CD14-positive monocyte (primary cell): ENCODE measurements around the gene DOCK1. TPM values are rescaled to one million over a fixed set of nuclear protein-coding genes. Genes with fewer than 3 reads are reported as not detected.

ENCODE experiments used
- DNase-seq, 3 donors: peaks; one replicate each; pipeline ENCODE4 v3.0.0-alpha.2; 2011 to 2022
- H2AFZ ChIP-seq: 2 replicates; pipeline ENCODE4 v1.6.0; 2012; ENCODE audit warnings: mild to moderate bottlenecking, low read depth, low read length, inconsistent platforms; ENCODE audit not compliant: insufficient read depth, poor library complexity, severe bottlenecking
- H3K27ac ChIP-seq, 2 donors: 1 replicate in 1 of 2; 2 replicates in 1 of 2; pipeline ENCODE4 v1.5.1; 2012 to 2013; ENCODE audit warnings: low read length in 2 of 2, control low read depth in 1 of 2, inconsistent platforms in 1 of 2, low read depth in 1 of 2, mild to moderate bottlenecking in 1 of 2
- H3K27me3 ChIP-seq, 2 donors: one replicate each; pipeline versions ENCODE4 v1.6.0 to v1.6.1; 2011 to 2013; ENCODE audit warnings: low read length in 2 of 2; ENCODE audit not compliant: control insufficient read depth in 2 of 2, insufficient read depth in 2 of 2
- H3K36me3 ChIP-seq, 2 donors: replicated peaks in 1 of 2; 1 replicate in 1 of 2; 2 replicates in 1 of 2; pipeline versions ENCODE4 v1.5.1 to v1.6.1; 2012 to 2013; ENCODE audit warnings: low read length in 2 of 2, control low read depth in 1 of 2, inconsistent platforms in 1 of 2, mild to moderate bottlenecking in 1 of 2; ENCODE audit not compliant: insufficient read depth in 2 of 2, control insufficient read depth in 1 of 2
- H3K4me1 ChIP-seq, 2 donors: 1 replicate in 1 of 2; 2 replicates in 1 of 2; pipeline versions ENCODE4 v1.5.1 to v1.6.1; 2012 to 2013; ENCODE audit warnings: low read length in 2 of 2, control low read depth in 1 of 2, inconsistent platforms in 1 of 2, mild to moderate bottlenecking in 1 of 2, moderate library complexity in 1 of 2; ENCODE audit not compliant: insufficient read depth in 2 of 2, control insufficient read depth in 1 of 2
- H3K4me2 ChIP-seq: replicated peaks from 2 replicates; pipeline ENCODE3; 2012; ENCODE audit warnings: low read length, moderate library complexity, mild to moderate bottlenecking; ENCODE audit not compliant: poor library complexity, severe bottlenecking; ENCODE audit errors: extremely low read depth
- H3K4me3 ChIP-seq, 3 experiments: fragments of 200-600 bp in 1 of 3; sonication (generic) in 1 of 3; replicated peaks in 1 of 3; 1 replicate in 2 of 3; 2 replicates in 1 of 3; pipeline ENCODE4 v1.5.1; 2011 to 2013; ENCODE audit warnings: low read length in 3 of 3, mild to moderate bottlenecking in 3 of 3, control low read depth in 2 of 3, low read depth in 2 of 3, inconsistent platforms in 1 of 3, moderate library complexity in 1 of 3
- H3K79me2 ChIP-seq: 2 replicates; pipeline ENCODE4 v1.6.0; 2012; ENCODE audit warnings: mild to moderate bottlenecking, control low read depth, inconsistent platforms, low read length, moderate library complexity; ENCODE audit not compliant: insufficient read depth
- H3K9ac ChIP-seq: 2 replicates; pipeline ENCODE4 v1.6.0; 2017; ENCODE audit warnings: low read length, mild to moderate bottlenecking; ENCODE audit not compliant: insufficient read depth, poor library complexity, severe bottlenecking
- H3K9me3 ChIP-seq, 2 donors: replicated peaks in 1 of 2; 1 replicate in 1 of 2; 2 replicates in 1 of 2; pipeline versions ENCODE4 v1.5.1 to v1.6.1; 2012 to 2013; ENCODE audit warnings: low read length in 2 of 2, control low read depth in 1 of 2; ENCODE audit not compliant: control insufficient read depth in 1 of 2, insufficient read depth in 1 of 2
- H4K20me1 ChIP-seq: 2 replicates; pipeline ENCODE4 v1.6.0; 2012; ENCODE audit warnings: mild to moderate bottlenecking, low read length, control low read depth, moderate library complexity; ENCODE audit not compliant: insufficient read depth
- H3K27ac Mint-ChIP-seq, 7 donors: one replicate each; pipeline ENCODE4 v1.8.0; 2020; ENCODE audit warnings: mild to moderate bottlenecking in 7 of 7, mixed read lengths in 7 of 7, moderate library complexity in 6 of 7, inconsistent platforms in 2 of 7
- H3K27me3 Mint-ChIP-seq, 3 donors: one replicate each; pipeline ENCODE4 v1.8.0; 2021 to 2022; ENCODE audit warnings: low read depth in 3 of 3, mild to moderate bottlenecking in 3 of 3, mixed read lengths in 3 of 3, moderate library complexity in 3 of 3, inconsistent platforms in 1 of 3
- H3K36me3 Mint-ChIP-seq, 2 donors: one replicate each; pipeline ENCODE4 v1.8.0; 2020; ENCODE audit warnings: mixed read lengths in 2 of 2, inconsistent platforms in 1 of 2, mild to moderate bottlenecking in 1 of 2
- H3K4me1 Mint-ChIP-seq: one replicate; pipeline ENCODE4 v1.8.0; 2020; ENCODE audit warnings: mild to moderate bottlenecking, mixed read lengths
- H3K4me3 Mint-ChIP-seq, 2 donors: one replicate each; pipeline ENCODE4 v1.8.0; 2020; ENCODE audit warnings: mild to moderate bottlenecking in 2 of 2, mixed read lengths in 2 of 2, moderate library complexity in 1 of 2
- H3K9me3 Mint-ChIP-seq, 7 donors: one replicate each; pipeline ENCODE4 v1.8.0; 2020 to 2022; ENCODE audit warnings: mixed read lengths in 7 of 7, mild to moderate bottlenecking in 6 of 7, moderate library complexity in 6 of 7, inconsistent platforms in 2 of 7
- CTCF ChIP-seq: fragments of 200-600 bp; IDR thresholded peaks from one replicate; pipeline ENCODE4 v1.8.0; 2022; ENCODE audit warnings: antibody characterized with exemption, mild to moderate bottlenecking
- WGBS: methylation state at CpG from one replicate; pipeline ENCODE4 v1.1.5; 2013; ENCODE audit warnings: missing lambda C conversion rate; ENCODE audit not compliant: insufficient coverage; 5-methylcytosine and 5-hydroxymethylcytosine counted together
- intact Hi-C, 2 donors: fragments of 100-400 bp; cut with micrococcal nuclease; formaldehyde crosslinking; loops; one replicate each; pipeline versions ENCODE4 v1.15.0 to v1.15.1; 2023
- polyA minus RNA-seq: library from RNA; depleted of rRNA, polyadenylated mRNA; stranded (reverse); fragments of >200 nt; gene quantifications from 2 replicates; pipeline ENCODE4 v1.2.3, GENCODE V29; 2012
- polyA plus RNA-seq, 3 donors: library from polyadenylated mRNA; depleted of rRNA in 1 of 3; unstranded in 2 of 3; stranded (reverse) in 1 of 3; fragments of 300-500 nt in 2 of 3; fragments of >200 nt in 1 of 3; fragmentation: Illumina TruSeq in 2 of 3; gene quantifications; 1 replicate in 2 of 3; 2 replicates in 1 of 3; pipeline ENCODE4 v1.2.3, GENCODE V29; 2012 to 2021
- total RNA-seq, 12 experiments: library from RNA in 1 of 12; stranded (reverse) in 1 of 12; fragments of 120-200 nt in 1 of 12; gene quantifications; one replicate each; pipeline ENCODE4 v1.2.4 and lab custom pipeline; 2013 to 2026; ENCODE audit warnings: mixed read lengths in 6 of 12, inconsistent platforms in 1 of 12

DOCK1 gene
- 1.1 TPM for total RNA-seq (2013)
- polyA plus RNA-seq (under 1 TPM in 2 of 3 donors, not detected in 1; 0.31 to 0.35 TPM), polyA minus RNA-seq (0.55 and 1.0 TPM in 2 replicates), total RNA-seq (lab: John Stamatoyannopoulos, UW) (1.2 to 9.0 (median 3.3) reads per million in 11 experiments)

DNA sequence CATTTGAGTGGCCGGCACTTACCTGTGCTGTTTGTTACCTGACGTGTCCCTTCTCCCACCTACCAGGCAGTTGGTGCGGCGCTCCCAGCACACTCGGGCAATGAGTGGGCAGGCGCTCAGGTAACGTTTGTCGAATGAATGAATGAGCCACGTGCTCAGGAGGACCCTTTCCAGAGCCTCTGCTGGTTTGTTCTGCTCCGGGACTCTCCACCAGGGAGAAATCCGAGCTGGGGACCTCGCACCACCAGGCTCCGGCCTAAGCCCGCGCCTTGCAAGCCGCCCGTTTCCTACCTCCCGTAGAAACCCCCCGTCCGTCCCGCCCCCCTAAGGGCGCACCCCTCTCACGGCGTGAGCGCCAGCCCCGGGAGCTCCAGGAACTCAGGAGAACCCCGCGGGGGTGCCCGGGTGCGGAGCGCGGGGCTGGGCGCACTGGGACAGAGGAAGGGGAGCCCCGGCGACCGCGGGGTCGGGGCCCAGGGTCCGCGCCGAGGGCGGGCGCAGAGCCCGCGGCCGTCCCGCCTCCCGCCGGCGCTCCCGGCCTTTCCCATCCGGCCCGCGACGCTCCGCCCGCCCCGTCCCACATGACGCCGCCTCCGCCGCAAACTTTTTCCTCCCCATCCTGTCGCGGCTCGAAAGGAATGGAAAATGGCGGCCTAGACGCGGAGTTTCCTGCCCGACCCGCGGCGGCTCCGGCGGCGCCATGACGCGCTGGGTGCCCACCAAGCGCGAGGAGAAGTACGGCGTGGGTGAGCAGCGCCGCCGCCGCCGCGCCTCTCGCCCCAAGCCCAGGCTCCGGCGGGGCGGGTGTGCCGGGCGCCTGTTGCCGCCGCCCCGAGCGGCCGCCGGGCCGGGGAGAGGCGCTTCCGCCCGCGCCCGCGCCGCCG, at the start of gene DOCK1:
Gene DOCK1, plus strand, starts transcription at position 611 of the 884 bp plus-strand sequence. Its CDS starts 90 bp downstream, at position 701.
- Histone ChIP-seq H3K9me3 (no peaks in the 10 kb centered on the region), H3K27me3 (peaks cover 17 to 27% of the 10 kb centered on the region in 2 donors), H3K4me2 (peak within 1 kb of the TSS; percentile 70), H3K27ac (no peak within 1 kb of the TSS), H2AFZ (peak within 1 kb of the TSS; percentile 41), H3K79me2 (no peaks in the 10 kb centered on the region), H4K20me1 (no peaks in the 10 kb centered on the region), H3K4me1 (peaks cover 5 to 12% of the 10 kb centered on the region in 2 donors), H3K36me3 (no peaks in the 10 kb centered on the region), H3K4me3 (peak within 1 kb of the TSS; percentile 27 to 61 (median 48)), H3K9ac (no peak within 1 kb of the TSS)
- intact Hi-C loops: no loop called here
- peaks cover 0 to 2% of the 10 kb centered on the region in 2 donors for H3K36me3 Mint-ChIP-seq
- under 1% methylated on average over 106 of the region's 108 CpGs for WGBS
- peaks cover 0 to 9% (median 4%) of the 10 kb centered on the region in 7 donors for H3K9me3 Mint-ChIP-seq
- TF ChIP-seq CTCF: no peak
- H3K4me3 Mint-ChIP-seq: peak within 1 kb of the TSS; percentile 81 to 93
- DNase-seq: no peak
- H3K27ac Mint-ChIP-seq: no peak within 1 kb of the TSS
- peaks cover 30 to 37% (median 32%) of the 10 kb centered on the region in 3 donors for H3K27me3 Mint-ChIP-seq
- peaks cover 8% of the 10 kb centered on the region for H3K4me1 Mint-ChIP-seq

GRCh38 chr10:126857178-126857806, 47.9 kb upstream of the DOCK1 start:
- Histone ChIP-seq H4K20me1 (no peaks in the 10 kb centered on the region), H3K27me3 (no peaks in the 10 kb centered on the region), H3K9me3 (peaks cover 0 to 13% of the 10 kb centered on the region in 2 donors), H3K4me2 (no peak overlapping the region), H3K36me3 (no peaks in the 10 kb centered on the region), H2AFZ (no peak overlapping the region), H3K4me1 (no peaks in the 10 kb centered on the region), H3K4me3 (no peak overlapping the region), H3K27ac (no peak overlapping the region), H3K9ac (no peak overlapping the region), H3K79me2 (no peaks in the 10 kb centered on the region)
- peak overlapping the region in 1 of 7 donors; percentile 2 for H3K27ac Mint-ChIP-seq
- intact Hi-C loops: no loop called here
- H3K4me3 Mint-ChIP-seq: no peak overlapping the region
- no peak for TF ChIP-seq CTCF
- peaks cover 3% of the 10 kb centered on the region for H3K4me1 Mint-ChIP-seq
- DNase-seq: no peak
- H3K36me3 Mint-ChIP-seq: no peaks in the 10 kb centered on the region
- peaks cover 0 to 11% (median 8%) of the 10 kb centered on the region in 7 donors for H3K9me3 Mint-ChIP-seq
- WGBS: 96% methylated on average over 5 of the region's 8 CpGs
- peaks cover 0 to 5% (median 0%) of the 10 kb centered on the region in 3 donors for H3K27me3 Mint-ChIP-seq
